ENCODE data around the gene IRS2. TPM values are rescaled to one million over a fixed set of nuclear protein-coding genes. Genes with fewer than 3 reads are reported as not detected.

The IRS2 gene
- total RNA-seq, 1 donor from 2014 or later: 14.9 TPM

GRCh38 chr13:109738298-109738746, 48.1 kb downstream of the IRS2 start:
- no peak overlapping the region for H3K27ac ChIP-seq (replicated peaks)
- intact Hi-C loops (cut with micrococcal nuclease): no loop called here
- H3K4me3 ChIP-seq: no peak overlapping the region
- peaks cover 11% of the 10 kb centered on the region for H3K27me3 ChIP-seq (ENCODE audit: low read depth)
- TF ChIP-seq, protein P1, sequence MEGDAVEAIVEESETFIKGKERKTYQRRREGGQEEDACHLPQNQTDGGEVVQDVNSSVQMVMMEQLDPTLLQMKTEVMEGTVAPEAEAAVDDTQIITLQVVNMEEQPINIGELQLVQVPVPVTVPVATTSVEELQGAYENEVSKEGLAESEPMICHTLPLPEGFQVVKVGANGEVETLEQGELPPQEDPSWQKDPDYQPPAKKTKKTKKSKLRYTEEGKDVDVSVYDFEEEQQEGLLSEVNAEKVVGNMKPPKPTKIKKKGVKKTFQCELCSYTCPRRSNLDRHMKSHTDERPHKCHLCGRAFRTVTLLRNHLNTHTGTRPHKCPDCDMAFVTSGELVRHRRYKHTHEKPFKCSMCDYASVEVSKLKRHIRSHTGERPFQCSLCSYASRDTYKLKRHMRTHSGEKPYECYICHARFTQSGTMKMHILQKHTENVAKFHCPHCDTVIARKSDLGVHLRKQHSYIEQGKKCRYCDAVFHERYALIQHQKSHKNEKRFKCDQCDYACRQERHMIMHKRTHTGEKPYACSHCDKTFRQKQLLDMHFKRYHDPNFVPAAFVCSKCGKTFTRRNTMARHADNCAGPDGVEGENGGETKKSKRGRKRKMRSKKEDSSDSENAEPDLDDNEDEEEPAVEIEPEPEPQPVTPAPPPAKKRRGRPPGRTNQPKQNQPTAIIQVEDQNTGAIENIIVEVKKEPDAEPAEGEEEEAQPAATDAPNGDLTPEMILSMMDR (IDR thresholded peaks at IDR 0.05; ENCODE audit: borderline replicate concordance): no peak
- H3K4me1 ChIP-seq: peaks cover 15% of the 10 kb centered on the region
- no peaks in the 10 kb centered on the region for H3K36me3 ChIP-seq
- no peak for DNase-seq
- no peaks in the 10 kb centered on the region for H3K9me3 ChIP-seq (replicated peaks)

DNA sequence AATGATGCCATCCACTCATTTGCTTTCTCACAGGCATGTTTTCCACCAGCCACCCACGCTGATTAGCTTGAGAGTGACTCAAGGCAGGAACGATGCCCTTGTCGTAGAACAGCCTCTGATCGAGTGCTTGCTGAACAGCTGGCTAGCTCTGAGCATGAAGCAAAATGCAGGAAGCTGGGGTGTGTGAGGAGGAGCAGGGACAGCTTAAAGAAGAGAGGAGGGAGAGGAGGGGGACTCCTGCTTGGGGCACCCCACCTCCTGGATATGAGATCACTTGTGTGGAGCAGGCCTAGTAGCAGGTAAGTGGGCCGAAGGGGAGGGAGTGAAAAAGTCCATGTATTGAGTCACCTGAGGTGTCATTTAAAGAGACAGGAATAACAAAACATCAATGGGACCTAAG, 48.8 kb downstream of the IRS2 start:
- Histone ChIP-seq H3K4me3 (peak overlapping the region; percentile 5), H3K36me3 (no peaks in the 10 kb centered on the region), H3K27me3 (ENCODE audit: low read depth) (peaks cover 5% of the 10 kb centered on the region), H3K9me3 (replicated peaks) (no peaks in the 10 kb centered on the region), H3K4me1 (peaks cover 15% of the 10 kb centered on the region), H3K27ac (replicated peaks) (peak overlapping the region; percentile 45)
- intact Hi-C loops (cut with micrococcal nuclease): no loop called here
- TF ChIP-seq, protein P1 (IDR thresholded peaks at IDR 0.05; ENCODE audit: borderline replicate concordance): no peak
- DNase-seq: no peak

DNA sequence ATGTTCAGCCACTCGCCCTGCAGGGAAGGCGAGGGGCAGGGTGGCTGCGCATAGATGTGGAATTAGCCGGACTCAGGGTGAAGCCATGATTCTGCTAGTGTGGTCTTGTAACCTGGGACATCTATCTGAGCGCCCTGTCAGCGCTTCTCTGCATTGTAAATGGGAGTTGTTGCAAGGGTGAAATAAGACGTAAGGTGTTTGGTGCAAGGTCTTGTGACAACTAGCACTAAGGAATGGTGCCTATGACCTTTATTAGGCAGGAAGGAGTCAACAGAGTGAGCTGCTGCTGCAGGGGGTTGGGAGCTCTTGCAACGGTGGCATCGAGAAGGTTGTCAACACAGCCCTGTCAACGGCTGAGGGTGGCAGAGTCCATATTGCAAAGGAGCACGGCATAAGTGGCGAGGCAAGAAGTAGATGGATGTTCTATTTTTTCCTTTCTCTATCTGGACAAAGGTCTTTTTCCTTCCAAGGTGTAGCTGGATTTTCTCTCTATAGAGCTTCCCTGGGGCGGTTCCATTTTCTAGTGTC, 49.3 kb downstream of the IRS2 start:
- Histone ChIP-seq H3K27ac (replicated peaks) (peak overlapping the region; percentile 45), H3K4me1 (peaks cover 15% of the 10 kb centered on the region), H3K27me3 (ENCODE audit: low read depth) (peaks cover 3% of the 10 kb centered on the region), H3K4me3 (peak overlapping the region; percentile 5), H3K9me3 (replicated peaks) (no peaks in the 10 kb centered on the region), H3K36me3 (no peaks in the 10 kb centered on the region)
- TF ChIP-seq, protein P1 (IDR thresholded peaks at IDR 0.05; ENCODE audit: borderline replicate concordance): no peak
- intact Hi-C loops (cut with micrococcal nuclease): no loop called here
- DNase-seq: no peak

- Histone ChIP-seq H3K36me3 (no peaks in the 10 kb centered on the region), H3K27me3 (ENCODE audit: low read depth) (peaks cover 13% of the 10 kb centered on the region), H3K27ac (replicated peaks) (no peak overlapping the region), H3K4me1 (peaks cover 15% of the 10 kb centered on the region), H3K4me3 (no peak overlapping the region), H3K9me3 (replicated peaks) (no peaks in the 10 kb centered on the region)
- DNase-seq: no peak
- intact Hi-C loops (cut with micrococcal nuclease): no loop called here
- TF ChIP-seq, protein P1 (IDR thresholded peaks at IDR 0.05; ENCODE audit: borderline replicate concordance): no peak
Measured at GRCh38 chr13:109735436-109735966, 50.9 kb downstream of the IRS2 start.

GRCh38 chr13:109734002-109734785, 52.2 kb downstream of the IRS2 start:
- intact Hi-C loops (cut with micrococcal nuclease): no loop called here
- DNase-seq: no peak
- Histone ChIP-seq H3K27me3 (ENCODE audit: low read depth) (peaks cover 26% of the 10 kb centered on the region), H3K27ac (replicated peaks) (no peak overlapping the region), H3K36me3 (no peaks in the 10 kb centered on the region), H3K4me1 (peaks cover 15% of the 10 kb centered on the region), H3K4me3 (no peak overlapping the region), H3K9me3 (replicated peaks) (no peaks in the 10 kb centered on the region)
- TF ChIP-seq, protein P1 (IDR thresholded peaks at IDR 0.05; ENCODE audit: borderline replicate concordance): no peak

All from left ventricle myocardium inferior (tissue), 1 donor.